HG03064 (cell line): Measurements from ENCODE around the gene FBXO45.
"Not testable (repeated sequence)": the region's sequence is repeated elsewhere in the genome, so short reads cannot be mapped to it uniquely, and the experiment has no call there.

ENCODE experiments used
- ATAC-seq: cut with Tn5 transposase; IDR thresholded peaks from one replicate; pipeline ENCODE4 v1.9.1; 2021; ENCODE audit warnings: low read depth; ENCODE audit not compliant: unreplicated experiment

Gene FBXO45

GRCh38 chr3:196568246-196569002 lies at the start of gene FBXO45, which contains the start of gene WDR53:
TSS of gene FBXO45 (plus strand) at chr3:196568660. CDS start at chr3:196568985, 325 bp downstream.
TSS of gene WDR53 (minus strand) at chr3:196568554. CDS start at chr3:196561475, 7,079 bp downstream.
- peak; percentile 92 for ATAC-seq

- ATAC-seq: no peak
These were observed 49.3 kb upstream of the FBXO45 start for GRCh38 chr3:196518966-196519717.

- ATAC-seq: no peak
These were observed 48.8 kb upstream of the FBXO45 start for GRCh38 chr3:196519718-196520082.

GRCh38 chr3:196521291-196521690 lies 47.2 kb upstream of the FBXO45 start:
- not testable (repeated sequence) for ATAC-seq

GRCh38 chr3:196523841-196524240 lies 44.6 kb upstream of the FBXO45 start:
- no peak for ATAC-seq

- ATAC-seq: no peak
These were observed 43.9 kb upstream of the FBXO45 start for GRCh38 chr3:196524527-196524926.

- no peak for ATAC-seq
These were observed 43.3 kb upstream of the FBXO45 start for GRCh38 chr3:196525141-196525540.

- ATAC-seq: peak; percentile 70
These were observed 39.7 kb upstream of the FBXO45 start for GRCh38 chr3:196528639-196529233.

- no peak for ATAC-seq
These were observed 37.0 kb upstream of the FBXO45 start for GRCh38 chr3:196531418-196531817.

- ATAC-seq: no peak
These were observed 35.2 kb upstream of the FBXO45 start for GRCh38 chr3:196533260-196533681.

GRCh38 chr3:196537319-196537984 lies 31.0 kb upstream of the FBXO45 start:
- no peak for ATAC-seq

- ATAC-seq: no peak
These were observed 26.6 kb upstream of the FBXO45 start for GRCh38 chr3:196541684-196542445.

- ATAC-seq: no peak
These were observed 23.9 kb upstream of the FBXO45 start for GRCh38 chr3:196544491-196544992.

GRCh38 chr3:196546537-196546936 lies 21.9 kb upstream of the FBXO45 start:
- ATAC-seq: no peak

GRCh38 chr3:196547067-196547466 lies 21.4 kb upstream of the FBXO45 start:
- no peak for ATAC-seq

- not testable (repeated sequence) for ATAC-seq
These were observed 19.1 kb upstream of the FBXO45 start for GRCh38 chr3:196549312-196549711.

- not testable (repeated sequence) for ATAC-seq
These were observed 18.3 kb upstream of the FBXO45 start for GRCh38 chr3:196550172-196550571.

GRCh38 chr3:196552253-196552652 lies 16.2 kb upstream of the FBXO45 start:
- ATAC-seq: no peak

- ATAC-seq: no peak
These were observed 14.9 kb upstream of the FBXO45 start for GRCh38 chr3:196553551-196553950.

GRCh38 chr3:196554205-196554604 lies 14.3 kb upstream of the FBXO45 start:
- no peak for ATAC-seq
